ENCODE measurements around the gene AZGP1. TPM values are rescaled to one million over a fixed set of nuclear protein-coding genes. Genes with fewer than 3 reads are reported as not detected.

The AZGP1 gene
- total and polyA plus RNA-seq, 2 of the 13 experiments (the other 11 are each of a cell fraction or from before 2014, with no cell fraction given): 93.8 to 229 TPM

GRCh38 chr7:100024020-100024619, 48.3 kb upstream of the AZGP1 start (continued):
- TF ChIP-seq, protein P1, sequence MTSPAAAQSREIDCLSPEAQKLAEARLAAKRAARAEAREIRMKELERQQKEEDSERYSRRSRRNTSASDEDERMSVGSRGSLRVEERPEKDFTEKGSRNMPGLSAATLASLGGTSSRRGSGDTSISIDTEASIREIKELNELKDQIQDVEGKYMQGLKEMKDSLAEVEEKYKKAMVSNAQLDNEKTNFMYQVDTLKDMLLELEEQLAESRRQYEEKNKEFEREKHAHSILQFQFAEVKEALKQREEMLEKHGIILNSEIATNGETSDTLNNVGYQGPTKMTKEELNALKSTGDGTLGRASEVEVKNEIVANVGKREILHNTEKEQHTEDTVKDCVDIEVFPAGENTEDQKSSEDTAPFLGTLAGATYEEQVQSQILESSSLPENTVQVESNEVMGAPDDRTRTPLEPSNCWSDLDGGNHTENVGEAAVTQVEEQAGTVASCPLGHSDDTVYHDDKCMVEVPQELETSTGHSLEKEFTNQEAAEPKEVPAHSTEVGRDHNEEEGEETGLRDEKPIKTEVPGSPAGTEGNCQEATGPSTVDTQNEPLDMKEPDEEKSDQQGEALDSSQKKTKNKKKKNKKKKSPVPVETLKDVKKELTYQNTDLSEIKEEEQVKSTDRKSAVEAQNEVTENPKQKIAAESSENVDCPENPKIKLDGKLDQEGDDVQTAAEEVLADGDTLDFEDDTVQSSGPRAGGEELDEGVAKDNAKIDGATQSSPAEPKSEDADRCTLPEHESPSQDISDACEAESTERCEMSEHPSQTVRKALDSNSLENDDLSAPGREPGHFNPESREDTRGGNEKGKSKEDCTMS (CRISPR knock-in tag; conservative IDR thresholded peaks at IDR 0.05): no peak
- TF ChIP-seq ZNF543 (CRISPR knock-in tag; IDR thresholded peaks at IDR 0.05): no peak
- peak; percentile 38 for TF ChIP-seq TEAD3 (CRISPR knock-in tag; optimal IDR thresholded peaks at IDR 0.05; ENCODE audit: borderline replicate concordance)
- 0 out of 4 replicates have a peak, but pooled peaks have one; percentile 19 to 23 for TF ChIP-seq POLR2A (IDR thresholded peaks at IDR 0.05; ENCODE audit: insufficient read depth in 1 of 2, low read depth in 2 of 2, low read length in 2 of 2)
- 0 out of 2 replicates have a peak, but pooled peaks have one; percentile 30 for TF ChIP-seq ZFP1 (CRISPR knock-in tag; IDR thresholded peaks at IDR 0.05)
- peak; percentile 58; the same call in 1 of the 2 replicates for TF ChIP-seq SP5 (CRISPR knock-in tag; IDR thresholded peaks at IDR 0.05; ENCODE audit: borderline replicate concordance, low read depth)
- peak; percentile 49; the same call in 1 of the 2 replicates for TF ChIP-seq ARID4A (CRISPR knock-in tag; IDR thresholded peaks at IDR 0.05; ENCODE audit: borderline replicate concordance)
- peak; percentile 41; the same call in 1 of the 2 replicates for TF ChIP-seq HOXA3 (CRISPR knock-in tag; IDR thresholded peaks at IDR 0.05)
- TF ChIP-seq IRF1 (CRISPR knock-in tag; IDR thresholded peaks at IDR 0.05; ENCODE audit: low read depth): no peak
- no peak for TF ChIP-seq RELA (CRISPR knock-in tag; IDR thresholded peaks at IDR 0.05)
- TF ChIP-seq, protein P2, sequence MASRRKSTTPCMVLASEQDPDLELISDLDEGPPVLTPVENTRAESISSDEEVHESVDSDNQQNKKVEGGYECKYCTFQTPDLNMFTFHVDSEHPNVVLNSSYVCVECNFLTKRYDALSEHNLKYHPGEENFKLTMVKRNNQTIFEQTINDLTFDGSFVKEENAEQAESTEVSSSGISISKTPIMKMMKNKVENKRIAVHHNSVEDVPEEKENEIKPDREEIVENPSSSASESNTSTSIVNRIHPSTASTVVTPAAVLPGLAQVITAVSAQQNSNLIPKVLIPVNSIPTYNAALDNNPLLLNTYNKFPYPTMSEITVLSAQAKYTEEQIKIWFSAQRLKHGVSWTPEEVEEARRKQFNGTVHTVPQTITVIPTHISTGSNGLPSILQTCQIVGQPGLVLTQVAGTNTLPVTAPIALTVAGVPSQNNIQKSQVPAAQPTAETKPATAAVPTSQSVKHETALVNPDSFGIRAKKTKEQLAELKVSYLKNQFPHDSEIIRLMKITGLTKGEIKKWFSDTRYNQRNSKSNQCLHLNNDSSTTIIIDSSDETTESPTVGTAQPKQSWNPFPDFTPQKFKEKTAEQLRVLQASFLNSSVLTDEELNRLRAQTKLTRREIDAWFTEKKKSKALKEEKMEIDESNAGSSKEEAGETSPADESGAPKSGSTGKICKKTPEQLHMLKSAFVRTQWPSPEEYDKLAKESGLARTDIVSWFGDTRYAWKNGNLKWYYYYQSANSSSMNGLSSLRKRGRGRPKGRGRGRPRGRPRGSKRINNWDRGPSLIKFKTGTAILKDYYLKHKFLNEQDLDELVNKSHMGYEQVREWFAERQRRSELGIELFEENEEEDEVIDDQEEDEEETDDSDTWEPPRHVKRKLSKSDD (CRISPR knock-in tag; IDR thresholded peaks at IDR 0.05; ENCODE audit: low read depth): 0 out of 2 replicates have a peak, but pooled peaks have one; percentile 49
- TF ChIP-seq ZNF383 (CRISPR knock-in tag; IDR thresholded peaks at IDR 0.05; ENCODE audit: borderline replicate concordance): no peak

All from HepG2 (cell line).